Tongue (tissue), 2 donors: Measurements from ENCODE around the gene GSTA3. TPM values are rescaled to one million over a fixed set of nuclear protein-coding genes. Genes with fewer than 3 reads are reported as not detected.
A peak's percentile ranks its signal among the peaks of the same experiment; 100 is the strongest.
"Not testable (repeated sequence)": the region's sequence is repeated elsewhere in the genome, so short reads cannot be mapped to it uniquely, and the experiment has no call there.

Experiments
- DNase-seq: peaks from one replicate; pipeline ENCODE4 v3.0.0-alpha.2; 2015
- total RNA-seq: library from RNA; depleted of rRNA; stranded (reverse); fragments of >200 nt; gene quantifications from one replicate; pipeline ENCODE4 v1.2.3, GENCODE V29; 2014

GSTA3 gene
- not detected for total RNA-seq

GRCh38 chr6:52909531-52909930, at the start of gene GSTA3:
Gene GSTA3, minus strand, starts transcription at chr6:52909698. Its CDS starts 3,864 bp downstream, at chr6:52905834.
- no peak for DNase-seq

GRCh38 chr6:52958546-52959255, 49.2 kb upstream of the GSTA3 start:
- no peak for DNase-seq

GRCh38 chr6:52955871-52956270, 46.4 kb upstream of the GSTA3 start:
- no peak for DNase-seq

- DNase-seq = no peak
These were observed 44.7 kb upstream of the GSTA3 start for GRCh38 chr6:52953911-52954839.

GRCh38 chr6:52946306-52946705, 36.8 kb upstream of the GSTA3 start:
- DNase-seq = no peak

GRCh38 chr6:52942821-52943220, 33.3 kb upstream of the GSTA3 start:
- not testable (repeated sequence) for DNase-seq

- DNase-seq = no peak
These were observed 32.7 kb upstream of the GSTA3 start for GRCh38 chr6:52942221-52942620.

- DNase-seq = no peak
These were observed 28.4 kb upstream of the GSTA3 start for GRCh38 chr6:52937908-52938307.

- DNase-seq = no peak
These were observed 24.3 kb upstream of the GSTA3 start for GRCh38 chr6:52933778-52934177.

- DNase-seq = no peak
These were observed 21.9 kb upstream of the GSTA3 start for GRCh38 chr6:52931351-52931750.

GRCh38 chr6:52929321-52930164, 20.0 kb upstream of the GSTA3 start:
- DNase-seq = no peak

- DNase-seq = no peak
These were observed 18.0 kb upstream of the GSTA3 start for GRCh38 chr6:52927451-52927850.

GRCh38 chr6:52925919-52926792, 16.7 kb upstream of the GSTA3 start:
- DNase-seq = no peak

- DNase-seq = no peak
These were observed 15.5 kb upstream of the GSTA3 start for GRCh38 chr6:52925042-52925441.

GRCh38 chr6:52923689-52924088, 14.2 kb upstream of the GSTA3 start:
- DNase-seq = not testable (repeated sequence)

- no peak for DNase-seq
These were observed 12.7 kb upstream of the GSTA3 start for GRCh38 chr6:52922161-52922560.

GRCh38 chr6:52921743-52922142, 12.2 kb upstream of the GSTA3 start:
- no peak for DNase-seq

GRCh38 chr6:52919511-52919910, 10.0 kb upstream of the GSTA3 start:
- not testable (repeated sequence) for DNase-seq

GRCh38 chr6:52918771-52919170, 9.3 kb upstream of the GSTA3 start:
- DNase-seq = not testable (repeated sequence)

GRCh38 chr6:52918027-52918686, 8.7 kb upstream of the GSTA3 start:
- DNase-seq = peak; percentile 38

GRCh38 chr6:52914516-52914915, 5.0 kb upstream of the GSTA3 start:
- DNase-seq = no peak
